Karpas-422 (cell line): ENCODE measurements around the gene CXCL6. TPM values are rescaled to one million over a fixed set of nuclear protein-coding genes. Genes with fewer than 3 reads are reported as not detected.

Experiments used
- DNase-seq: peaks from one replicate; pipeline ENCODE4 v3.0.0-alpha.2; 2015
- H2AFZ ChIP-seq: fragments of 200-600 bp; sonication (generic); 2 replicates; pipeline ENCODE4 v1.6.1; 2014; ENCODE audit warnings: antibody characterized with exemption, low read length, mixed read lengths
- H3K27ac ChIP-seq: fragments of 200-600 bp; sonication (generic); 2 replicates; pipeline ENCODE4 v1.5.1; 2014; ENCODE audit warnings: mild to moderate bottlenecking, low read length, moderate library complexity
- H3K27me3 ChIP-seq: fragments of 200-600 bp; sonication (generic); 2 replicates; pipeline ENCODE4 v1.6.1; 2014; ENCODE audit warnings: low read length, mixed read lengths
- H3K36me3 ChIP-seq: fragments of 200-600 bp; sonication (generic); 2 replicates; pipeline ENCODE4 v1.6.1; 2014; ENCODE audit warnings: low read length, mixed read lengths; ENCODE audit not compliant: insufficient read depth
- H3K4me1 ChIP-seq: fragments of 200-600 bp; sonication (generic); 2 replicates; pipeline ENCODE4 v1.6.1; 2014; ENCODE audit warnings: mild to moderate bottlenecking, low read length, mixed read lengths
- H3K4me2 ChIP-seq: fragments of 200-600 bp; sonication (generic); 2 replicates; pipeline ENCODE4 v1.6.1; 2014; ENCODE audit warnings: low read length, low read depth, mild to moderate bottlenecking; ENCODE audit not compliant: poor library complexity, severe bottlenecking
- H3K4me3 ChIP-seq: fragments of 200-600 bp; sonication (generic); 2 replicates; pipeline ENCODE4 v1.5.1; 2014; ENCODE audit warnings: mild to moderate bottlenecking, antibody characterized with exemption, low read length, mixed read lengths
- H3K79me2 ChIP-seq: fragments of 200-600 bp; sonication (generic); 2 replicates; pipeline ENCODE4 v1.6.1; 2014; ENCODE audit warnings: mild to moderate bottlenecking, low read length, mixed read lengths
- H3K9ac ChIP-seq: fragments of 200-600 bp; sonication (generic); 2 replicates; pipeline ENCODE4 v1.6.0; 2014; ENCODE audit warnings: low read length
- H3K9me2 ChIP-seq: fragments of 200-600 bp; sonication (generic), shearing (Covaris generic); replicated peaks from 2 replicates; pipeline ENCODE4 v1.6.0; 2014; ENCODE audit warnings: mild to moderate bottlenecking, low read length, moderate library complexity; ENCODE audit not compliant: insufficient read depth
- H3K9me3 ChIP-seq: fragments of 300-700, 200-600 bp; sonication (generic); 2 replicates; pipeline ENCODE4 v1.6.1; 2014; ENCODE audit warnings: low read length, mixed read lengths
- H4K20me1 ChIP-seq: fragments of 200-600 bp; sonication (generic); 2 replicates; pipeline ENCODE4 v1.6.1; 2014; ENCODE audit warnings: mild to moderate bottlenecking, antibody characterized with exemption, low read length, low read depth; ENCODE audit not compliant: insufficient read depth
- total RNA-seq: library from RNA; depleted of rRNA; stranded (reverse); fragments of >200 nt; shearing (Covaris generic); gene quantifications from 2 replicates; pipeline ENCODE4 v1.2.3, GENCODE V29; 2014; ENCODE audit warnings: low replicate concordance

The CXCL6 gene
- total RNA-seq, 1 experiment from 2014 or later = not detected

GRCh38 chr4:73853718-73854473 is 17.4 kb downstream of the CXCL6 start:
- no peaks in the 10 kb centered on the region for H3K27me3 ChIP-seq
- no peak overlapping the region for H3K4me2 ChIP-seq

GRCh38 chr4:73855406-73855805 is 18.9 kb downstream of the CXCL6 start:
- H3K4me3 ChIP-seq = no peak overlapping the region
- no peak overlapping the region for H2AFZ ChIP-seq
- no peak overlapping the region for H3K4me2 ChIP-seq
- H3K27me3 ChIP-seq = no peaks in the 10 kb centered on the region
- no peak overlapping the region for H3K9ac ChIP-seq
- no peaks in the 10 kb centered on the region for H3K4me1 ChIP-seq
- DNase-seq = no peak
- no peaks in the 10 kb centered on the region for H3K9me2 ChIP-seq
- no peaks in the 10 kb centered on the region for H3K79me2 ChIP-seq
- no peaks in the 10 kb centered on the region for H3K9me3 ChIP-seq
- H3K36me3 ChIP-seq = no peaks in the 10 kb centered on the region
- no peaks in the 10 kb centered on the region for H4K20me1 ChIP-seq
- no peak overlapping the region for H3K27ac ChIP-seq

More at GRCh38 chr4:73853718-73854473, 17.4 kb downstream of the CXCL6 start:
- H3K9me2 ChIP-seq = no peaks in the 10 kb centered on the region
- H3K79me2 ChIP-seq = no peaks in the 10 kb centered on the region
- no peak for DNase-seq
- H4K20me1 ChIP-seq = no peaks in the 10 kb centered on the region
- H3K36me3 ChIP-seq = no peaks in the 10 kb centered on the region
- no peak overlapping the region for H2AFZ ChIP-seq
- no peak overlapping the region for H3K4me3 ChIP-seq
- H3K9ac ChIP-seq = no peak overlapping the region
- no peaks in the 10 kb centered on the region for H3K9me3 ChIP-seq
- H3K4me1 ChIP-seq = no peaks in the 10 kb centered on the region
- no peak overlapping the region for H3K27ac ChIP-seq

GRCh38 chr4:73856518-73856917 is 20.0 kb downstream of the CXCL6 start:
- no peak for DNase-seq
- Histone ChIP-seq H3K4me3 (no peak overlapping the region), H4K20me1 (no peaks in the 10 kb centered on the region), H3K9ac (no peak overlapping the region), H3K27ac (no peak overlapping the region), H3K36me3 (no peaks in the 10 kb centered on the region), H2AFZ (no peak overlapping the region), H3K9me3 (no peaks in the 10 kb centered on the region), H3K9me2 (no peaks in the 10 kb centered on the region), H3K27me3 (no peaks in the 10 kb centered on the region), H3K4me2 (no peak overlapping the region), H3K4me1 (no peaks in the 10 kb centered on the region), H3K79me2 (no peaks in the 10 kb centered on the region)

GRCh38 chr4:73859614-73860088 is 23.2 kb downstream of the CXCL6 start:
- no peaks in the 10 kb centered on the region for H3K27me3 ChIP-seq
- H3K9me2 ChIP-seq = no peaks in the 10 kb centered on the region
- H3K79me2 ChIP-seq = no peaks in the 10 kb centered on the region
- no peaks in the 10 kb centered on the region for H3K36me3 ChIP-seq
- DNase-seq = no peak
- H3K4me1 ChIP-seq = no peaks in the 10 kb centered on the region
- no peak overlapping the region for H2AFZ ChIP-seq
- H4K20me1 ChIP-seq = no peaks in the 10 kb centered on the region
- H3K4me2 ChIP-seq = no peak overlapping the region
- H3K4me3 ChIP-seq = no peak overlapping the region
- H3K9me3 ChIP-seq = no peaks in the 10 kb centered on the region
- H3K27ac ChIP-seq = no peak overlapping the region
- H3K9ac ChIP-seq = no peak overlapping the region

GRCh38 chr4:73860181-73860580 is 23.7 kb downstream of the CXCL6 start:
- Histone ChIP-seq H3K4me3 (no peak overlapping the region), H3K36me3 (no peaks in the 10 kb centered on the region), H3K27me3 (no peaks in the 10 kb centered on the region), H3K4me2 (no peak overlapping the region), H2AFZ (no peak overlapping the region), H3K4me1 (no peaks in the 10 kb centered on the region), H3K9me2 (no peaks in the 10 kb centered on the region), H3K9ac (no peak overlapping the region), H4K20me1 (no peaks in the 10 kb centered on the region), H3K9me3 (no peaks in the 10 kb centered on the region), H3K79me2 (no peaks in the 10 kb centered on the region), H3K27ac (no peak overlapping the region)
- no peak for DNase-seq

GRCh38 chr4:73860917-73861316 is 24.4 kb downstream of the CXCL6 start:
- Histone ChIP-seq H3K9me2 (no peaks in the 10 kb centered on the region), H3K36me3 (no peaks in the 10 kb centered on the region), H3K9ac (no peak overlapping the region), H3K27me3 (no peaks in the 10 kb centered on the region), H3K9me3 (no peaks in the 10 kb centered on the region), H4K20me1 (no peaks in the 10 kb centered on the region), H3K79me2 (no peaks in the 10 kb centered on the region), H3K4me2 (no peak overlapping the region), H3K27ac (no peak overlapping the region), H3K4me1 (no peaks in the 10 kb centered on the region), H3K4me3 (no peak overlapping the region), H2AFZ (no peak overlapping the region)
- DNase-seq = no peak

- Histone ChIP-seq H3K9ac (no peak overlapping the region), H3K4me1 (no peaks in the 10 kb centered on the region), H3K9me2 (no peaks in the 10 kb centered on the region), H3K27ac (no peak overlapping the region), H2AFZ (no peak overlapping the region), H3K4me3 (no peak overlapping the region), H3K9me3 (no peaks in the 10 kb centered on the region), H3K4me2 (no peak overlapping the region), H3K36me3 (no peaks in the 10 kb centered on the region), H3K79me2 (no peaks in the 10 kb centered on the region), H4K20me1 (no peaks in the 10 kb centered on the region), H3K27me3 (no peaks in the 10 kb centered on the region)
- no peak for DNase-seq
Observed at GRCh38 chr4:73862322-73862721, 25.8 kb downstream of the CXCL6 start.

- Histone ChIP-seq H4K20me1 (no peaks in the 10 kb centered on the region), H3K9me2 (no peaks in the 10 kb centered on the region), H2AFZ (no peak overlapping the region), H3K27me3 (no peaks in the 10 kb centered on the region), H3K27ac (no peak overlapping the region), H3K9ac (no peak overlapping the region), H3K4me2 (no peak overlapping the region), H3K36me3 (no peaks in the 10 kb centered on the region), H3K9me3 (no peaks in the 10 kb centered on the region), H3K4me3 (no peak overlapping the region), H3K4me1 (no peaks in the 10 kb centered on the region), H3K79me2 (no peaks in the 10 kb centered on the region)
- DNase-seq = no peak
Observed at GRCh38 chr4:73864365-73864764, 27.9 kb downstream of the CXCL6 start.
